ENCODE data around the gene NRXN3. TPM values are rescaled to one million over a fixed set of nuclear protein-coding genes. Genes with fewer than 3 reads are reported as not detected.

Gene NRXN3
- total and polyA plus RNA-seq, 2 experiments from 2014 or later: 0.69 to 1.5 TPM

DNA sequence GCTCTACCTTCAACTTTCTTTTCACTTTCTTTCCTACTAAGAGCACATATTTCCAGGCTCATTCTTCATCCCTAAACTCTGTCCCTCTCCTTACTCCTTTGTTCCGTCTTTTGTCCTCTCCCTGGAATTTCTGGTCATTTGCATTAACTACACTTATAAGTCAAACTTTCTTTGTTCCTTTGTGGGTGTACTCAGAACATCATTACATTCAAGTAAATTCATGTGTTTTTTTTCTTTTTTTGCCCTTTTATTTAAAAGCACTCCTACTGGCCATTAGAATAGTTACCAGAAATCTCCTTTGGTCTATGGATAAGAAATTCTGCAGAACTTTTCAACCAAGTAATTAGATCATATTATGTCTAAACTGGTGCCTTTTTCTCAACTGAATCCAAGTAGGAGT is 1238.5 kb downstream of the NRXN3 start:
- Histone ChIP-seq H3K27me3 (no peaks in the 10 kb centered on the region), H3K9me3 (ENCODE audit: low read depth) (no peaks in the 10 kb centered on the region), H3K4me3 (no peak overlapping the region), H3K36me3 (no peaks in the 10 kb centered on the region), H3K27ac (no peak overlapping the region), H3K4me1 (ENCODE audit: low read depth) (no peaks in the 10 kb centered on the region)
- DNase-seq (ENCODE audit: low read depth in 1 of 2, low spot score in 1 of 2): no peak
- no peak for TF ChIP-seq CTCF (IDR thresholded peaks at IDR 0.05; ENCODE audit: low read depth, low read length)

GRCh38 chr14:79411403-79412174 is 1241.4 kb downstream of the NRXN3 start:
- Histone ChIP-seq H3K4me1 (ENCODE audit: low read depth) (no peaks in the 10 kb centered on the region), H3K36me3 (no peaks in the 10 kb centered on the region), H3K4me3 (no peak overlapping the region), H3K27me3 (no peaks in the 10 kb centered on the region), H3K9me3 (ENCODE audit: low read depth) (no peaks in the 10 kb centered on the region), H3K27ac (no peak overlapping the region)
- no peak for DNase-seq (ENCODE audit: low read depth in 1 of 2, low spot score in 1 of 2)
- TF ChIP-seq CTCF (IDR thresholded peaks at IDR 0.05; ENCODE audit: low read depth, low read length): no peak

DNA sequence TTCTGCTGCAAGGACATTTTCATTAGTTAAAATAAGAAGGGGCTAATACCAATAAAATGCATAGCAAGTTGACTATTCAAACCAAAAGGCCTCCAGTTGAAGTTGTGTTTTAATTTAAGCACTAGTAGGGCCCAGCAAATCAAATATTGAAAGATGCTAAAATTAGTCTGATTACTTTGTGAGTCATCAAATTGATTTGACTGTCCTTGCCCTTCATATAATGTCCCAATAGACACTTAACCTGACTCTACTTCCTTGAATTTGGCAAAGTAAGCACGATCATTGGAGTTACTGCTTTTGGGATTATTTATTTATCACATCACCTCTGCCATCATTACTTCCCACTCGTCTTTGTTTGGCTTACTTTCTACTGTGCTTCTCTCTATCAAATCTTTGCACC is 1242.6 kb downstream of the NRXN3 start:
- no peak for TF ChIP-seq CTCF (IDR thresholded peaks at IDR 0.05; ENCODE audit: low read depth, low read length)
- Histone ChIP-seq H3K27ac (no peak overlapping the region), H3K36me3 (no peaks in the 10 kb centered on the region), H3K4me3 (no peak overlapping the region), H3K4me1 (ENCODE audit: low read depth) (no peaks in the 10 kb centered on the region), H3K9me3 (ENCODE audit: low read depth) (no peaks in the 10 kb centered on the region), H3K27me3 (no peaks in the 10 kb centered on the region)
- no peak for DNase-seq (ENCODE audit: low read depth in 1 of 2, low spot score in 1 of 2)

GRCh38 chr14:79413734-79414428 is 1243.7 kb downstream of the NRXN3 start:
- Histone ChIP-seq H3K4me3 (no peak overlapping the region), H3K27me3 (no peaks in the 10 kb centered on the region), H3K27ac (no peak overlapping the region), H3K36me3 (no peaks in the 10 kb centered on the region), H3K9me3 (ENCODE audit: low read depth) (no peaks in the 10 kb centered on the region), H3K4me1 (ENCODE audit: low read depth) (no peaks in the 10 kb centered on the region)
- DNase-seq (ENCODE audit: low read depth in 1 of 2, low spot score in 1 of 2): no peak
- no peak for TF ChIP-seq CTCF (IDR thresholded peaks at IDR 0.05; ENCODE audit: low read depth, low read length)

GRCh38 chr14:79415726-79416125 is 1245.6 kb downstream of the NRXN3 start:
- no peak for TF ChIP-seq CTCF (IDR thresholded peaks at IDR 0.05; ENCODE audit: low read depth, low read length)
- Histone ChIP-seq H3K36me3 (no peaks in the 10 kb centered on the region), H3K27ac (no peak overlapping the region), H3K4me1 (ENCODE audit: low read depth) (peaks cover 5% of the 10 kb centered on the region), H3K27me3 (no peaks in the 10 kb centered on the region), H3K9me3 (ENCODE audit: low read depth) (no peaks in the 10 kb centered on the region), H3K4me3 (no peak overlapping the region)
- no peak for DNase-seq (ENCODE audit: low read depth in 1 of 2, low spot score in 1 of 2)

Data from cardiac muscle cell (in vitro differentiated cells and primary cell).